Measurements from ENCODE around the gene MGMT.

DNA sequence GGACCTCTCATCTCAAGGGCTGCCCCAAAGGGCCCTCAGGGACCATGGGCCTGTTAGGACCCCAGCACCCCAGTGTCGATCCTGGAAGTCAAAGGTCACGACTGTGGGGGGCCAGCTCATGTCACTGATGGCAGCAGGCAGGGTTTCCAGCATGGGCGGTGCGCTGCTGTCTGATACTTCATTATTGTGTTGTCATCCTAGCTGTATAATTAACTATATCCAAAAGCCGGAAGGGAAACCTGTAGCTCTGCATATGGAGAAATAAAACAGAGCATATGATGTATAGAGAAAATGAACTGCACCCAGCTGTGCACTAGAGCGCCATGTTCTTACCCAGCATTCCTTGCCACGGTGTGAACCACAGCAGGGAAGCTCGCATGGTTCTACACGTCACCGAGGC, 300.7 kb downstream of the MGMT start:
- TF ChIP-seq EZH2 (IDR thresholded peaks at IDR 0.05; ENCODE audit: borderline replicate concordance, low read depth, low read length, severe bottlenecking) (no peak), GATA2 (IDR thresholded peaks at IDR 0.05; ENCODE audit: insufficient read depth, insufficient read length, low read depth, low read length) (no peak), POLR2A (IDR thresholded peaks at IDR 0.05; ENCODE audit: low read depth, low read length) (no peak), POLR2AphosphoS5 (IDR thresholded peaks at IDR 0.05; ENCODE audit: insufficient read depth, low read depth, low read length) (no peak), FOS (IDR thresholded peaks at IDR 0.05; ENCODE audit: borderline replicate concordance, insufficient read depth, low read length) (no peak), JUN (IDR thresholded peaks at IDR 0.05; ENCODE audit: borderline replicate concordance, insufficient read depth, insufficient read length, low read depth) (no peak), MYC (IDR thresholded peaks at IDR 0.05; ENCODE audit: low read depth, low read length) (no peak)
- TF ChIP-seq, protein P1, sequence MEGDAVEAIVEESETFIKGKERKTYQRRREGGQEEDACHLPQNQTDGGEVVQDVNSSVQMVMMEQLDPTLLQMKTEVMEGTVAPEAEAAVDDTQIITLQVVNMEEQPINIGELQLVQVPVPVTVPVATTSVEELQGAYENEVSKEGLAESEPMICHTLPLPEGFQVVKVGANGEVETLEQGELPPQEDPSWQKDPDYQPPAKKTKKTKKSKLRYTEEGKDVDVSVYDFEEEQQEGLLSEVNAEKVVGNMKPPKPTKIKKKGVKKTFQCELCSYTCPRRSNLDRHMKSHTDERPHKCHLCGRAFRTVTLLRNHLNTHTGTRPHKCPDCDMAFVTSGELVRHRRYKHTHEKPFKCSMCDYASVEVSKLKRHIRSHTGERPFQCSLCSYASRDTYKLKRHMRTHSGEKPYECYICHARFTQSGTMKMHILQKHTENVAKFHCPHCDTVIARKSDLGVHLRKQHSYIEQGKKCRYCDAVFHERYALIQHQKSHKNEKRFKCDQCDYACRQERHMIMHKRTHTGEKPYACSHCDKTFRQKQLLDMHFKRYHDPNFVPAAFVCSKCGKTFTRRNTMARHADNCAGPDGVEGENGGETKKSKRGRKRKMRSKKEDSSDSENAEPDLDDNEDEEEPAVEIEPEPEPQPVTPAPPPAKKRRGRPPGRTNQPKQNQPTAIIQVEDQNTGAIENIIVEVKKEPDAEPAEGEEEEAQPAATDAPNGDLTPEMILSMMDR (IDR thresholded peaks at IDR 0.05; ENCODE audit: extremely low read depth in 1 of 2, insufficient read depth in 1 of 2, low read depth in 1 of 2, low read length in 2 of 2) = no peak
- TF ChIP-seq, protein P2, sequence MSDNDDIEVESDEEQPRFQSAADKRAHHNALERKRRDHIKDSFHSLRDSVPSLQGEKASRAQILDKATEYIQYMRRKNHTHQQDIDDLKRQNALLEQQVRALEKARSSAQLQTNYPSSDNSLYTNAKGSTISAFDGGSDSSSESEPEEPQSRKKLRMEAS (IDR thresholded peaks at IDR 0.05; ENCODE audit: insufficient read depth, insufficient read length) = no peak
